GM19193 (cell line): ENCODE data around the gene OSBPL3.

ENCODE experiments used
- POLR2A ChIP-seq: IDR thresholded peaks from 4 replicates; pipeline ENCODE4 v1.6.1; 2011; ENCODE audit not compliant: insufficient read depth, insufficient read length; ENCODE audit errors: extremely low read depth

OSBPL3 gene

GRCh38 chr7:24842449-24843241, 137.3 kb downstream of the OSBPL3 start:
- TF ChIP-seq POLR2A: no peak

- TF ChIP-seq POLR2A: no peak
Observed at GRCh38 chr7:24842029-24842428, 137.9 kb downstream of the OSBPL3 start.

- TF ChIP-seq POLR2A: no peak
Observed at GRCh38 chr7:24840563-24840962, 139.4 kb downstream of the OSBPL3 start.

- TF ChIP-seq POLR2A: no peak
Observed at GRCh38 chr7:24836084-24836483, 143.9 kb downstream of the OSBPL3 start.

GRCh38 chr7:24835643-24836042, 144.3 kb downstream of the OSBPL3 start:
- no peak for TF ChIP-seq POLR2A

- TF ChIP-seq POLR2A: peak; percentile 32
Observed at GRCh38 chr7:24834128-24834798, 145.7 kb downstream of the OSBPL3 start.

GRCh38 chr7:24833549-24833948, 146.4 kb downstream of the OSBPL3 start:
- no peak for TF ChIP-seq POLR2A

GRCh38 chr7:24831240-24831639, 148.7 kb downstream of the OSBPL3 start:
- TF ChIP-seq POLR2A: no peak

GRCh38 chr7:24830440-24831050, 149.4 kb downstream of the OSBPL3 start:
- no peak for TF ChIP-seq POLR2A

- no peak for TF ChIP-seq POLR2A
Observed at GRCh38 chr7:24829787-24830186, 150.2 kb downstream of the OSBPL3 start.

GRCh38 chr7:24828891-24829661, 150.9 kb downstream of the OSBPL3 start:
- TF ChIP-seq POLR2A: no peak

GRCh38 chr7:24827589-24827988, 152.4 kb downstream of the OSBPL3 start:
- TF ChIP-seq POLR2A: no peak

- TF ChIP-seq POLR2A: no peak
Observed at GRCh38 chr7:24827027-24827426, 153.0 kb downstream of the OSBPL3 start.

- no peak for TF ChIP-seq POLR2A
Observed at GRCh38 chr7:24826662-24827020, 153.3 kb downstream of the OSBPL3 start.

GRCh38 chr7:24825931-24826661, 153.9 kb downstream of the OSBPL3 start:
- TF ChIP-seq POLR2A: no peak

GRCh38 chr7:24825381-24825794, 154.6 kb downstream of the OSBPL3 start:
- TF ChIP-seq POLR2A: no peak
